ENCODE measurements around the gene PRKCA.
"Not testable (repeated sequence)": the region's sequence is repeated elsewhere in the genome, so short reads cannot be mapped to it uniquely, and the experiment has no call there.

The PRKCA gene

GRCh38 chr17:66610361-66611133, 308.1 kb downstream of the PRKCA start:
- no peak for DNase-seq (ENCODE audit: low read depth, low spot score)

GRCh38 chr17:66611397-66611796, 309.0 kb downstream of the PRKCA start:
- no peak for DNase-seq (ENCODE audit: low read depth, low spot score)

- DNase-seq (ENCODE audit: low read depth, low spot score): no peak
Measured at GRCh38 chr17:66612993-66613392, 310.6 kb downstream of the PRKCA start.

GRCh38 chr17:66614469-66614868, 312.1 kb downstream of the PRKCA start:
- no peak for DNase-seq (ENCODE audit: low read depth, low spot score)

GRCh38 chr17:66619206-66619605, 316.8 kb downstream of the PRKCA start:
- DNase-seq (ENCODE audit: low read depth, low spot score): no peak

- no peak for DNase-seq (ENCODE audit: low read depth, low spot score)
Measured at GRCh38 chr17:66620528-66620927, 318.1 kb downstream of the PRKCA start.

GRCh38 chr17:66624630-66625029, 322.2 kb downstream of the PRKCA start:
- DNase-seq (ENCODE audit: low read depth, low spot score): not testable (repeated sequence)

- no peak for DNase-seq (ENCODE audit: low read depth, low spot score)
Measured at GRCh38 chr17:66625311-66625767, 322.9 kb downstream of the PRKCA start.

GRCh38 chr17:66627985-66628384, 325.6 kb downstream of the PRKCA start:
- no peak for DNase-seq (ENCODE audit: low read depth, low spot score)

- no peak for DNase-seq (ENCODE audit: low read depth, low spot score)
Measured at GRCh38 chr17:66629762-66630161, 327.3 kb downstream of the PRKCA start.

- DNase-seq (ENCODE audit: low read depth, low spot score): no peak
Measured at GRCh38 chr17:66630379-66630778, 328.0 kb downstream of the PRKCA start.

- DNase-seq (ENCODE audit: low read depth, low spot score): no peak
Measured at GRCh38 chr17:66630828-66631472, 328.5 kb downstream of the PRKCA start.

GRCh38 chr17:66632731-66633130, 330.3 kb downstream of the PRKCA start:
- DNase-seq (ENCODE audit: low read depth, low spot score): no peak

- DNase-seq (ENCODE audit: low read depth, low spot score): no peak
Measured at GRCh38 chr17:66633317-66633965, 331.0 kb downstream of the PRKCA start.

- DNase-seq (ENCODE audit: low read depth, low spot score): no peak
Measured at GRCh38 chr17:66634193-66634592, 331.8 kb downstream of the PRKCA start.

GRCh38 chr17:66635386-66636045, 333.1 kb downstream of the PRKCA start:
- no peak for DNase-seq (ENCODE audit: low read depth, low spot score)

GRCh38 chr17:66636111-66636510, 333.7 kb downstream of the PRKCA start:
- DNase-seq (ENCODE audit: low read depth, low spot score): no peak

GRCh38 chr17:66637491-66637890, 335.1 kb downstream of the PRKCA start:
- no peak for DNase-seq (ENCODE audit: low read depth, low spot score)

- no peak for DNase-seq (ENCODE audit: low read depth, low spot score)
Measured at GRCh38 chr17:66638707-66639479, 336.5 kb downstream of the PRKCA start.

GRCh38 chr17:66643815-66644710, 341.6 kb downstream of the PRKCA start:
- DNase-seq (ENCODE audit: low read depth, low spot score): no peak
